HG03565 (cell line): ENCODE data around the gene BSDC1.

Experiments
- ATAC-seq: cut with Tn5 transposase; IDR thresholded peaks from one replicate; pipeline ENCODE4 v1.9.1; 2021; ENCODE audit warnings: mild to moderate bottlenecking, moderate library complexity; ENCODE audit not compliant: unreplicated experiment

The BSDC1 gene

GRCh38 chr1:32337855-32338636 is 56.2 kb downstream of the BSDC1 start:
- ATAC-seq = no peak

- ATAC-seq = no peak
Measured at GRCh38 chr1:32336963-32337675, 57.1 kb downstream of the BSDC1 start.

- ATAC-seq = no peak
Measured at GRCh38 chr1:32336591-32336932, 57.7 kb downstream of the BSDC1 start.

GRCh38 chr1:32335790-32336590 is 58.3 kb downstream of the BSDC1 start, which contains the start of gene MARCKSL1:
TSS of gene MARCKSL1 (minus strand) at chr1:32336233. CDS start at chr1:32336033, 200 bp downstream.
- ATAC-seq = peak; percentile 29

GRCh38 chr1:32335535-32335789 is 58.8 kb downstream of the BSDC1 start:
- ATAC-seq = no peak

GRCh38 chr1:32334864-32335534 is 59.2 kb downstream of the BSDC1 start:
- ATAC-seq = no peak

- ATAC-seq = no peak
Measured at GRCh38 chr1:32334274-32334861, 59.9 kb downstream of the BSDC1 start.

GRCh38 chr1:32333251-32333963 is 60.8 kb downstream of the BSDC1 start:
- ATAC-seq = no peak

GRCh38 chr1:32332290-32333079 is 61.8 kb downstream of the BSDC1 start:
- no peak for ATAC-seq

- no peak for ATAC-seq
Measured at GRCh38 chr1:32331549-32331948, 62.7 kb downstream of the BSDC1 start.

GRCh38 chr1:32330558-32331151 is 63.6 kb downstream of the BSDC1 start:
- ATAC-seq = no peak

- ATAC-seq = no peak
Measured at GRCh38 chr1:32329931-32330466, 64.2 kb downstream of the BSDC1 start.

- no peak for ATAC-seq
Measured at GRCh38 chr1:32327204-32327603, 67.0 kb downstream of the BSDC1 start.

GRCh38 chr1:32321712-32322291 is 72.4 kb downstream of the BSDC1 start:
- ATAC-seq = no peak

GRCh38 chr1:32318127-32318869 is 75.9 kb downstream of the BSDC1 start:
- ATAC-seq = no peak

- ATAC-seq = no peak
Measured at GRCh38 chr1:32316903-32317277, 77.4 kb downstream of the BSDC1 start.
